Stimulated activated CD4-positive, alpha-beta T cell treated with anti-CD3 and anti-CD28 coated beads, Interleukin-15, amount 100 ng/mL, for 1 hour (primary cell): ENCODE results near the gene SLAIN2.

Experiments
- DNase-seq, 2 donors: peaks; one replicate each; pipeline ENCODE4 v3.0.0-alpha.2; 2020; ENCODE audit warnings: low read depth in 1 of 2, low spot score in 1 of 2

The SLAIN2 gene

DNA sequence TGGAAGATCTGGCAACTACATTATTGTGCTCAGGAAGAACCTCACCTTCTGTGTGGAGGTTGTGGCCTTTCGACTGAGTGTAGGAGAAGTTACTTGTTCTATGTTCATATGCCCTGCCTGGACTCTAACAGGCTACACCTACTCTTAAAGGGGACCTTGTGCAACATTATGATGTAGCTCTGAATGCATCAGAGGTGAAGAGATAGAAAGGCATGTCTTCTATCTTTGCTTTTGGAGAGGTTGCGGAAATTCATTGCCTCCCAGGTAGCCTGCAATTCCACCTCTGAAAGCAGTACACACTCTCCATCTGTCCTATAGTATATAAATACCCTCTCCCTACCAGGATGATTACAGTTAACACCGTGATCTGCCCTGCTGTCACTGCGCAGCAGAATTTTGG, 7.1 kb upstream of the SLAIN2 start:
- no peak for DNase-seq

DNA sequence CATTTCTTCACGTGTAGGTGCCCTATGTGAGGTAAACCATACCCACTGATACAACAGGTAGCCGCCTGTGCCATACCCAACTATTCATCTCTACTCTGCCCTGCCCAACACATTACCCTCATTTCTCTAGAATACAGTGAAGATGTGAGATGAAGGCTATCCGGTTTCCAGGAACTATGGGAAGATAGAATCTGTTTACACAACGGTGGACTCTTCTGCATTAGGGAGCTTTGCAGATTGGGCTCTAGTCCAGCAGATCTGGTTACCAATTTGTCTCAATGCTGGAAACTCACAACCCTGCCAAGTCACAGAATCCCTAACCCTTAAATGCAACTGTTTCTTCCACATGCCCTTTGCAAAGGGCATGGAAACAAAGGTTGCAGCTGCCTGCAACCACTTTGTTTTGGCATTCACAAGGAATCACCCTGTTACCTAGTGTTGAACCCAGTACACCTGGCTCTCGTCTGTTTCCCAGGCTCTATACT, 6.4 kb upstream of the SLAIN2 start:
- no peak for DNase-seq

DNA sequence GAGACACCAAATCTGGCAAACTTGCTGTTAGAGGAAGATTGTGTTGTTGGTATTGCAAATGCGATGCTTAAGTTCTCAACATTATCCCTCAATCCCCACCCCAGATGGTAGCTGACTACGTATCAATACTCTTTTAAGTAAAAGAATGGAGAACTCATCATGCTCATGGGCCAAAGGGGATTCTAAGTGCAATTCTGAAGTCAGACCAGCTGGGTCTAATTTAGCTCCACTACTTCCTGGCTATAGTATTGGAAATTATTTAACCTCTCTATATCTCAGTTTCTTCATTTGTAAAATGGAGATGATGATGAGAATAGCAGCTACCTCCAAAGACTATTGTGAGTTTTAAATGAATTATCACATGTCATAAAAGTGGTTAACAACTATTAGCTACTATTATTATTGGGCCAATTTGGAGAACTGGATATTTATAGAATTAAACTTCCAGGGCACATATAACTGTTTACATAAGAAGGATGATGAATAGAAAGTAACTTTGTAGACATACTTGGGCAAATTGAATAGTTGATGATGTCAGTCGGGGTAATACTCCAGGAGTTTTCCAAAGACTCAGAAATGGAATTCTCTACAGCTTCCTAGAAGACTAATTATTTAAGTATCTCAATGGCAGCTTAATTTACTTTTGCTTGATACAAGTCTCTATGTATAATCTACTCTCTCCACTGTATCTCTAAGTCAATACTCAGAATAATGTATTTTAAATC, 5.0 kb upstream of the SLAIN2 start:
- DNase-seq: no peak

DNA sequence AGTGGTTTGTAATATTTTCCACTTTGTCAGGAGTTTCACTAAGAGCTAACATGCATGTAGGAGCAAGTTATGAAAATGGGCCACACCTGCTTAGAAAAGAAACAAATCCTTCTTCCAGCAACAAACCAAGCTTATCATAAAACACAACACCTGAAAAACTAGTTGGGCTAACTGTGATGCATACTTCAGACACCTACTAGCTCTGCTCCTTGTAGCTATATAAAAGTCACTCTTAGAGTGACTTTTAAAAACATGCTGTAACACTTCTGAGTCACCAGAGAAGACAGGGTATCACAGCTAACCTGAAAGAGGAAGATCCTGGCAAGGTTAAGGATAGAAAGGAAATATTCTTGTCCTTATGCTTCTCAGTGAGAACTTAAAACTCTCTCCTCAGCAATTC, 3.6 kb upstream of the SLAIN2 start:
- DNase-seq: no peak

DNA sequence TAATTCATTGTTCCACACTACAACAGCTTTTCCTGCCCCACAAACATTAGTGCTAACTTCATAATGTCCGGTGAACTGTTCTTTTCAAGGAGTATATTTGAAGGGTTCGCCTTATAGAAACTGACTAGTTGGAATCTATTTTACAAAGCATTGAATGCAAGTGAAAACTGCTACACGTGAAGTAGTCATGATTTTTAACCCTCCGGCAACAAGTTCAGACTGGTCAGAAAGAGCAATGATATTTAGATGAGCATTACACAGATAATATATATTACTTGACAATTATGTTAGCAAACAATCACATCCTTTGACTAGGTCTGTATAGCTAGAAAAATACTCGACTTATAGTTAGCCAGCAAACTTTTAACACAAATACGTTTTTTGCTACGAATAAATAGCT, 1.7 kb upstream of the SLAIN2 start:
- no peak for DNase-seq

DNA sequence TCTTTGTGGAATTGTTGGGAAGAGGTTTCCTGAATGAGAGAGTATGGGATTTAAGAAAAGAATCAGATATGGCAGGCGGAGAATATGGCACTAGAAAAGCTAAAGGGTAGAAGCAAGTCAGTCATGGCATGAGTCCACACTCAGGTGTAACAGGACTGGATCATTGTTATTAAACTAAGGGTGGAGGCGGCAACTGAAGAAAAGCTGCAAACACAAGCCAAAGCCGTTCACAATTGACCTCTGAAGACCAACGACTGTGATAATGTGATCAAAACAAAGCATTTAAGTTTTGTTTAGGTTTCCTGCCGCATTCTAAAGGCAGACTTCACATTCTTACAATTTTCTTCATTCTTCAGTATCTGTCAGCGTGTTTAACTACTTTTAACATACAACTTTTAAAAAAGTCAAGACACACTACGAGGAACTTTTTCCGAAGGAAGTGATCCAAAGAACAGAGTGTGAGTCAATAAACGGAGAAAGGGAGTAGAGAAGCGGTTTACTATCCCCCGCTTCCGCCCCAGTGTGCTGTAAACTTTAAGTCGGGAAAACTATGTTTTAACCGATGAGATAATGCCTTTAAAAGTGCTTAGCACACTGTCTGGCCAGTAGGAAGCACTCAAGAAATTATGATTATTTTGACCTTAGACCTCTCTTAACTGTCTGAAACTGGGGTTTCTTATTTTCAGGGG, 909 bp upstream of the SLAIN2 start:
- DNase-seq: no peak

DNA sequence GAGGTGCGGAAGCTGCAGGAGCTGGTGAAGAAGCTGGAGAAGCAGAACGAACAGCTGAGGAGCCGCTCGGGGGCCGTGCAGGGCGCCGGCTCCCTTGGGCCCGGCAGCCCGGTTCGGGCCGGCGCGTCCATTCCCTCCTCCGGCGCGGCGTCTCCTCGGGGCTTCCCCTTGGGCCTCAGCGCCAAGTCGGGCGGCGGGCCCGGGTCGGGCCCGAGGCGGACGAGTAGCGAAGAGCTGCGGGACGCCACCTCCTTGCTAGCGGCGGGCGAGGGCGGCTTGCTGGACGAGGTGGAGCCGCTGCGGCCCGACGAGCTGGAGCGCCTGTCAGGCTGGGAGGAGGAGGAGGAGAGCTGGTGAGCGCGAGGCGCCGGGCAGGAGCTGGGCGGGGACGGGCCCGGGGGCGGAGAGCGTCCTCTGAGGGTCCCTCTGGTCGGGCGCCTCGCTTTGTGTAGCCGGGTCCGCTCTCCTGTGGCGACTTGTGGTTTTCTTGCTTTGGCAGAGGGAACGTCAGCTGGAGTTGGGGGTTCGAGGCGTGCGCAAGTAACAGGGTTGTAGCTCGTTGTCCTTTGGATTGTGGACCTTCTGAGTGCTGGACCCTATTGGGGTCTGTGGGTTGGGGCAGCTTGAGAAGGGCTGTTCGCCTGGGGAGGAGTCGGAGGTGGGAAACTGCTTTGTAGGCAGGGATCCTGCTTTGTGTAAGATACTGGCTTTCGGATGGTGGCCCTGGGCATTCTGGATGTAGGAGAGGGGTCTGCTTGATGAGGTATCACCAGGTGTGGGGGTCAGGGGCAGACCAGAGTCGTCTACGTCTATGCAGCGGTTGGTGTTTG, 662 bp downstream of the SLAIN2 start:
- peak; percentile 26 to 30 for DNase-seq

DNA sequence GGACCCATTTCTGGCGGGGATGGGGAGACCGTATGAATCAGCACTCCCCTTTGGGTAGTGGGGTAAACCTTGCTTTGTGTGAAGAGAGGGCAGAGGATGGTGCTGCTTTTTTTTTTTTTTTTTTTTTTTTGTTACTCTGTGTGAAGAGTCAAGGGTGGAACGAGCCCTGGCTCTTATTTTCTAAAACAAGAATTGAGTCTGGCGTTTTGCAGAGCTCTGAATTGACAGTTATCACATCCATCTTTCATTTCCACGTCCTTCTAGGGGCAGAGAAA, 1.2 kb downstream of the SLAIN2 start:
- no peak for DNase-seq

DNA sequence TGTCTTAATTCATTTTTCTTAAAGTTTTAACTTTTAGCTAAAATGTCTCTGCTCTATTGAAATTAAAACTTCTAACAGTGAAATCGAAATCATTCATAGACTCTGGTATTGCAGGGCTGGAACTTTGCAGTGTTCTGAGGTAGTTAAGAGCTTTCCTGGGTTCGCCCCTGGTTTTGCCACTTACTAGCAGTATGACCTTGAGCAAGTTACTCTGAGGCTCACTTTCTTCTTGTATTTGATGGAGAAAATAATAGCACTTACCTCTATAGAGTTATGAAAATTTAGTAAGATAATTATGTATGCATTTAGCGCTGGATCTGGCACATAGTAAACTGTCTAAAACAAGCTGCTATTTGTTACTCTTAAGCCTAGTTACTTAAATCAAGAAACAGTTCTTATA, 1.7 kb downstream of the SLAIN2 start:
- no peak for DNase-seq

DNA sequence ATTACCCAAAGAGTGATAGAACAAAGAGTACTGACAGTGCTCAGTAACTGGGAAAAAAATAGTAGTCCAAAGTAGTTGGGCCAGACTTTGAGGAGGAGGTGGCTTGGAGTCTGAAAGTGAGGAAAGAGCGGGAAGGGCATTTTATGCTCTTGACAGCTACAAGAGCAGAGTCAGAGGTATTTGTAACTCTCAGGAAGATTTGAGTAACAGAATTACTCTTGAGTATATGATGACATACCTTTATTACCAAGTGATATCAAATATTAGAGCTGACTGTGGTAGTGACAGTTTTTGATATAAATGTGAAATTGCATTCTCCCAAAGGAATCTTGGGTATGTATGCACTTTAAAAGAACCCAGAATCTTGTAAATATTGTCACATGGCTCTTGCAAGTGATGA, 2.2 kb downstream of the SLAIN2 start:
- no peak for DNase-seq

DNA sequence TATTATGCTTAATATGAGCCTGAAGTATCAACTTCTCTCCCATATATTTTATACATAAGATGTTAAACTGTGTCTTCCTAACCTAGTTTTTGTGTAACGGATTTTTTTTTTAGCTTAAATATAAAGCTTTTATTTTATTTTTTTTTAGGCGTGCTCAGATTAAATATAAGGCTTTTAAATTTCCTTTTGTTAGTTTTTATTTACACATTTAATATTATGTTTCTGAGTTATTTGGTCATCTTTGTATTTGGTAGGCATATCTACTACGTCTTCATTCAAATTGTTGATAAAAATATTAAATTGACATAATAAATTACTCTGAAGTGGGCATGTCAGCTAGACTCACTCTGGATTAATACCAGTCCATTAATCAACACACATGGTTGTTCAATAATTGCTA, 4.2 kb downstream of the SLAIN2 start:
- no peak for DNase-seq

DNA sequence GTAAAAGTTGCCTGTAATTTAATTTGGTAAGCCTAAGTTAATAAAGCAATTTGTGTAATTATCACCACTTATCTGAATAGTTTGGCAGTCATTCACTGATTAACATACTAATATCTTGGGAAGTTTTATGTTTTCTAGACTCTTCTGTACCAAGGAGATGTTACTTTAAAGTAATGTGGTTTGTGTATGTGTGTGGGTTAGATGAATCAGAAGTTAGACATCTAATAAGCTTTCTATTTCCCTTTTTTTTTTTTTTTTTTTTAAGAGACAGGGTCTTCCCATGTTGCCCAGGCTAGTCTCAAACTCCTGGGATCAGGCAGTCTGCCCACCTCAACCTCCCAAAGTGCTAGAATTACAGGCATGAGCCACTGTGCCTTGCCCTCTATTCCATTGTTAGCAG, 5.3 kb downstream of the SLAIN2 start:
- no peak for DNase-seq

DNA sequence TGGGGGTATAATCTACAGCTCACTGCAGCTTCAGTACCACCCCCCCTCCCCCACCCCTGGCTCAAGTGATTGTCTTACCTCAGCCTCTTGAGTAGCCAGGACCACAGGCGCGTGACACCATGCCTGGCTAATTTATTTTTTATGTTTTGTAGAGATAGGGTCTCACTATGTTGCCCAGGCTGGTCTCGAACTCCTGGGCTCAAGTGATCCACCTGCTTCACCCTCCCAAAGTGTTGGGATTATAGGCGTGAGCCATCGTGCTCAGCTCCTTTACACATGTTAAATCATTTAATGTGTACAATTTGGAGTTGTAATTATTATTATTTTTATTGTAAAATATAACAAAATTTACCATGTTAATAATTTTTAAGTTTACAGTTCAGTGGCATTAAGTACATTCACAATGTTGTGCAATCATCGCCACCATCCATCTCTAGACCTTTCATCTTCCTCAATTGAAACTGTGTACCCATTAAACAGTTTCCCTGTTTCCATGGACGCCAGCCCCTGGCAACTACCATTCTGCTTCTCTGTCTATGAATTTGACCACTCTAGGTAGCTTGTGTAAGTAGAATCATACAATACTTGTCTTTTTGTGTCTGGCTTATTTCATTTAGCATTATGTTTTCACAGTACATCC, 6.1 kb downstream of the SLAIN2 start:
- no peak for DNase-seq

DNA sequence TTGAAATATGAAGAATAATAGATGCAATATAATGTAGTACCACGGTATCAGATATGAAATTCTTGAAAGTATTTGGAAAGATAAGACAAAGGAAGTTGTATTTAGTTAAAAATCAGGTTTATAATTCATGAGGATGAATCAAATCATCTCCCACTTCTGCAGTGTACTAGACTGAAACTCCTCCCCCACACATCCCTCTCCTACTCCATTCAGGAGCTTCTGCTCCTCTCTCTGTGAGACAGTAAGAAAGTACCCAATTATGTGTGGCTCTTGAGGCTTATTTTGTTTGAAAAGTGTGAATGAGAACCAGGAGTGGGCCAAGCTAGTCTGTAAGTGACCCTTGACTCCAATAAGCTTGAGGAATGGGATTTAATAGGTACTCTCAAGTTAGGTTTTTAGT, 9.5 kb downstream of the SLAIN2 start:
- DNase-seq: no peak

DNA sequence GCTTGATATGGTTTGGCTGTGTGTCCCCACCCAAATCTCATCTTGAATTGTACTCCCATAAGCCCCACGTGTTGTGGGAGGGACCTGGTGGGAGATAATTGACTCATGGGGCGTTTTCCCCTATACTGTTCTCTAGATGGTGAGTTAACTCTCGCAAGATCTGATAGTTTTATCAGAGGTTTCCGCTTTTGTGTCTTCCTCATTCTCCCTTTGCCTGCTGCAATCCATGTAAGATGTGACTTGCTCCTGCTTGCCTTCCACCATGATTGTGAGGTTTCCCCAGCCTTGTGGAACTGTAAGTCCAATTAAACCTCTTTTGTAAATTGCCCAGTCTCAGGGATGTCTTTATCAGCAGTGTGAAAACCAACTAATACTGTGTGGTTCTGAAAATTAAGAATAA, 11.5 kb downstream of the SLAIN2 start:
- DNase-seq: no peak

DNA sequence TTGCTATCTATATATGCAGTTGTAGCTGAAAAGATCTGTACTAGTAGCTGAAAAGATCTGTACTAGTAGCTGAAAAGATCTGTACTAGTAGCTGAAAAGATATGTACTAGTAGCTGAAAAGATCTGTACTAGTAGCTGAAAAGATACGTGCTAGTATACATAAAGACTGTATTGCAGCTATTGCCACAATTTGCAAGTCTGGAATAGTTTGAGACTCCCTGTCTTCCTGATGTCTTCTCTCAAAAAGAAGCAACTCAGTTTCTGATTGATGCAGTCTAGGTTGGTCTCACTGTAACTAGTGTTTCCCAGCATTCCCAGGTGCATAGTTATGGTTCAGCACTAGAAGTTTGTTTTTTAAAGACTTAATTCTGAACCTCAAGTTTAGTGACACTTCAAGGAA, 15.0 kb downstream of the SLAIN2 start:
- no peak for DNase-seq

DNA sequence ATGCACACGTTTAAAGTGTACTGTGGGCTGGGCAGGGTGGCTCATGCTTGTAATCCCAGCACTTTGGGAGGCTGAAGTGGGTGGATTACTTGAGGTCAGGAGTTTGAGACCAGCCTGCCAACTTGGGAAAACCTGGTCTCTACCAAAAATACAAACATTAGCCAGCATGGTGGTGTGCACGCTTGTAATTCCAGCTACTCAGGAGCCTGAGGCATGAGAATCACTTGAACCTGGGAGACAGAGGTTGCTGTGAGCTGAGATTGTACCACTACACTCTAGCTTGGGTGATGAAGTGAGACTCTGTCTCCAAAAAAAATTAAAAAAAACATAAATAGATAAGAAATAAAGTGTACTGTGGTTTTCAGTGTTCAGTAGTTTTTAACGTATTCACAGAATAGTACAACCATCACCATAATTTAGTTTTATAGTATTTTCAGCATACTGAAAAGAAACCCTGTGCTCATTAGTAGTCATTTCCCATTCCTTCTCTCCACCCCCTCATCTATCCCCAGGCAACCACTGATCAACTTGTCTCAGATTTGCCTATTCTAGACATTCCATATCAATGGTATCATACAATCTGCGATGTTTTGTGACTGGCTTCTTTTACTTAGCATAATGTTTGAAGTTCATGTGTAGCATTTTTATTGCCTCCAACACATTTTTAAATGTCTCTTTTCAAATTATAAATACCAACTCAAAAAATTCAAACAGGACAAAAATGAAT, 19.1 kb downstream of the SLAIN2 start:
- DNase-seq: no peak

DNA sequence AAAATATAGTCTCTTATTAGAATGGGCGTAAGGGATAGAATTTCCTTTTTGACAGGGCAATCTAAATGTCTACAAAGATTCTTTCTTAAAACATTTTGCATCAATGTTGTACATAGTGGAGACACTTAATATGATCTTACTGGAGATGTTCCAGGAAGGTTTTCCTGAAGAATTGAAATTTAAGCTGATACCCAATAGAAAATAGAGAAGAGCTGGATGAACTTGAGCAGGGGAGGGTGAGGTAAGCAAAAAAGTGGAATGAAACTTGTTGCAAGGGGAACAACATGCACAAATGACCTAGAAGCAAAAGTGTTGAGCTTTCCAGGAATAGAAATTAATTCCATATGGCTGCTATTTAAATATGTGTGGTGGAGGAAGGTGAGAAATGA, 19.7 kb downstream of the SLAIN2 start:
- DNase-seq: no peak

DNA sequence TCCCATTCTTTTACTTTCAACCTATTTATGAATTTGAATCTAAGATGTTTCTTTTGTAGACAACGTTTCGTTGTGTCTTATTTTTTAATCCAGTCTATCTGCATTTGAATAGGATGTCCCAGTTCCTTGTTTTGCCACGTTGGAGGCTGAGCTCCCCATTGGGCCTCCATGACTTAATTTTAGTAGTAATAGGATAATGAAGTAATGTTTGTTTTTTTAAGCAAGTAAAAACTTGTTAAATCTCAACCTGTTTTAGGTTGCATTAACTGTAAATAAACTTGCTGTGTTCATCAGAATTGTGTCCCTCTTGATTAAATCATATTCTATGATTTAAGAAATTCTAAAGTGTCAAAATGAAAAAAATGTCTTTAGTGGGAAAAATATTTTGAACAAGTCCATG, 25.3 kb downstream of the SLAIN2 start:
- DNase-seq: no peak

DNA sequence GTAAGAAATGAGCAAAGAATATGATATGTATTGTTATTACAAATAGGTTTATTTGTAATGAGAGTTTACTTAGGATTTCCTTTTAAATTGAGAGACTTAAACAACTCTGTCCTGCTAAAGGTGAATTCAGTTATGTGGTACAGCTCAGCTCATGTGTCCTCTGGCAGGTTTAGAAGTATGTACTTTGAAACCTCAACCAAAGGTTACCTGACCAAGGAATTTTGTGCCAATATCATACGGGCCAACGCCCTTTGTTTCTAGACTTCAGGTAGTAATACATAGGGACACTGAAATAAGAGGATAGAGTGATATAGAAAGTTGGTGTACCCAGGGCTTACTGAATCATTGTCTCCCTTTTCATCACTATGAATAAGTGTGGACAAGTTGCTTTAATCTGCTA, 25.7 kb downstream of the SLAIN2 start:
- no peak for DNase-seq

DNA sequence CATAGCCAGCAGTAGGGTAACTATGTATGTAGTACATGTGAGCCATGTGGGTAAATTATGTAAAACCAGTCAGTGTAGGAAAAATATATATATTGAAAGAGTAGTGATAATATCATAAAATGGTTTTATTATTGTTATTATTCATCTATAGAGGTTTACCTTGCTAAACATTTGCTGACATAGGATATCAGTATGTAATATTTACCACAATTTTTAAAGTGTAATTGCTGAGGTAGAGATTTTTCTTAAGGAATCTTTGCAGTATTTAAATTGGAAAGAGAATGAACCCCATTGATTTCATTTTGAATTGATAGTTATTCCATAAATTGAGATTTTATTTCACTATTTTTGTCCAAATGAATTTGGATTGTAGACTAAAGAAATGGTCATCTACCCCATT, 27.1 kb downstream of the SLAIN2 start:
- DNase-seq: no peak
